HCT116 (cell line): ENCODE data around the gene SYF2. TPM values are rescaled to one million over a fixed set of nuclear protein-coding genes. Genes with fewer than 3 reads are reported as not detected.

Experiments used
- ATAC-seq: fragments of 200-7000 bp; cut with Tn5 transposase; 2 replicates; pipeline ENCODE4 v1.9.1; 2020; ENCODE audit warnings: mild to moderate bottlenecking, moderate library complexity
- BruUV-seq: library from RNA; stranded (reverse); fragments of 400-500 nt; replicated peaks from 2 replicates; lab custom pipeline; 2021; lab: Mats Ljungman, UMichigan
- CTCF ChIA-PET: fragments of 300-600 bp; sonication (Branson Sonifier 250); formaldehyde crosslinking; loops from one replicate; lab custom pipeline; 2021; ENCODE audit warnings: antibody characterized with exemption; lab: Charles Lee
- POLR2A ChIA-PET: fragments of 300-600, 350-600 bp; sonication (Branson Sonifier 250); formaldehyde crosslinking; loops from one replicate; lab custom pipeline; 2021; ENCODE audit warnings: antibody characterized with exemption; lab: Charles Lee
- RAD21 ChIA-PET, 2 experiments: fragments of 300-600 bp; sonication (Branson Sonifier 250); formaldehyde crosslinking; loops; one replicate each; lab custom pipeline; 2023; ENCODE audit warnings: low total read pairs in 2 of 2; ENCODE audit not compliant: uncharacterized antibody in 2 of 2, unreplicated experiment in 2 of 2, low non-redundant PET in 1 of 2; lab: Charles Lee
- DNase-seq: peaks from one replicate; pipeline ENCODE4 v3.0.0-alpha.2; 2010; ENCODE audit warnings: low read depth, low spot score
- H2AFZ ChIP-seq: fragments of 200-600 bp; shearing (Covaris generic), sonication (generic); 2 replicates; pipeline ENCODE4 v1.6.1; 2017; ENCODE audit warnings: low read depth, mixed run types, mixed read lengths, antibody characterized with exemption, low read length; ENCODE audit not compliant: poor library complexity, severe bottlenecking
- H3K27ac ChIP-seq: 2 replicates; pipeline ENCODE4 v1.5.1; 2012; ENCODE audit warnings: low read depth, low read length
- H3K27me3 ChIP-seq: fragments of 200-600 bp; sonication (generic); 2 replicates; pipeline ENCODE4 v1.6.1; 2016; ENCODE audit warnings: mixed run types, low read length, mixed read lengths; ENCODE audit not compliant: insufficient read depth
- H3K36me3 ChIP-seq, 2 experiments: fragments of 200-500 bp in 1 of 2; fragments of 200-600 bp in 1 of 2; sonication (Bioruptor generic) in 1 of 2; sonication (generic) in 1 of 2; 2 replicates each; pipeline versions ENCODE4 v1.5.1 to v1.6.1; 2014 to 2016; ENCODE audit warnings: low read length in 2 of 2, inconsistent platforms in 1 of 2, mixed read lengths in 1 of 2, mixed run types in 1 of 2; ENCODE audit not compliant: insufficient read depth in 2 of 2, control insufficient read depth in 1 of 2
- H3K4me1 ChIP-seq, 2 experiments: fragments of 200-600 bp in 1 of 2; sonication (generic) in 1 of 2; 2 replicates each; pipeline versions ENCODE4 v1.5.1 to v1.6.1; 2012 to 2017; ENCODE audit warnings: low read length in 2 of 2, inconsistent platforms in 1 of 2, mild to moderate bottlenecking in 1 of 2, mixed read lengths in 1 of 2, mixed run types in 1 of 2, moderate library complexity in 1 of 2; ENCODE audit not compliant: insufficient read depth in 2 of 2, control insufficient read depth in 1 of 2
- H3K4me2 ChIP-seq: fragments of 200-600 bp; sonication (generic); 2 replicates; pipeline ENCODE4 v1.6.1; 2017; ENCODE audit warnings: mixed run types, low read length, mixed read lengths
- H3K4me3 ChIP-seq, 2 experiments: fragments of 200-600 bp in 1 of 2; sonication (generic) in 1 of 2; replicated peaks in 1 of 2; 2 replicates each; pipeline ENCODE4 v1.5.1; 2011 to 2016; ENCODE audit warnings: low read length in 2 of 2, control low read depth in 1 of 2, low read depth in 1 of 2, mild to moderate bottlenecking in 1 of 2, mixed read lengths in 1 of 2, mixed run types in 1 of 2
- H3K79me2 ChIP-seq: fragments of 200-600 bp; sonication (generic); 2 replicates; pipeline ENCODE4 v1.6.1; 2017; ENCODE audit warnings: mild to moderate bottlenecking, mixed run types, low read length, moderate library complexity, mixed read lengths; ENCODE audit not compliant: insufficient read depth
- H3K9ac ChIP-seq: fragments of 200-600 bp; sonication (generic); 2 replicates; pipeline ENCODE4 v1.6.1; 2016; ENCODE audit warnings: low read length, mixed read lengths
- H3K9me2 ChIP-seq: fragments of 200-600 bp; sonication (generic), shearing (Covaris generic); 2 replicates; pipeline ENCODE4 v1.6.1; 2017; ENCODE audit warnings: mixed run types, mild to moderate bottlenecking, moderate library complexity; ENCODE audit not compliant: insufficient read depth
- H3K9me3 ChIP-seq, 2 experiments: fragments of 200-500 bp in 1 of 2; fragments of 200-600 bp in 1 of 2; sonication (Bioruptor generic) in 1 of 2; sonication (generic) in 1 of 2; 2 replicates each; pipeline ENCODE4 v1.6.1; 2014 to 2017; ENCODE audit warnings: low read length in 2 of 2, mixed read lengths in 2 of 2, inconsistent platforms in 1 of 2, low read depth in 1 of 2, mild to moderate bottlenecking in 1 of 2, mixed run types in 1 of 2, moderate library complexity in 1 of 2; ENCODE audit not compliant: control insufficient read depth in 1 of 2, insufficient read depth in 1 of 2
- H4K20me1 ChIP-seq: fragments of 200-600 bp; sonication (generic), shearing (Covaris generic); 2 replicates; pipeline ENCODE4 v1.6.1; 2017; ENCODE audit warnings: mixed run types, mild to moderate bottlenecking, moderate library complexity; ENCODE audit not compliant: insufficient read depth
- CBX3 ChIP-seq: IDR thresholded peaks from 2 replicates; pipeline ENCODE4 v1.6.1; 2012; ENCODE audit warnings: low read depth
- CTCF ChIP-seq, 3 experiments: fragments of 200-600 bp in 1 of 3; sonication (generic) in 1 of 3; IDR thresholded peaks in 2 of 3; conservative IDR thresholded peaks in 1 of 3; 2 replicates each; pipeline ENCODE4 v1.5.1; 2012 to 2017; ENCODE audit warnings: low read depth in 2 of 3, low read length in 2 of 3, antibody characterized with exemption in 1 of 3, borderline replicate concordance in 1 of 3, control low read depth in 1 of 3, mild to moderate bottlenecking in 1 of 3, mixed read lengths in 1 of 3, mixed run types in 1 of 3, moderate library complexity in 1 of 3; ENCODE audit not compliant: insufficient read depth in 1 of 3
- ELF1 ChIP-seq: IDR thresholded peaks from 2 replicates; pipeline ENCODE4 v1.6.1; 2012; ENCODE audit warnings: low read depth, borderline replicate concordance
- EZH2 ChIP-seq: fragments of 200-600 bp; sonication (generic); IDR thresholded peaks from 2 replicates; pipeline ENCODE4 v1.6.1; 2017; ENCODE audit warnings: antibody characterized with exemption, mixed run types
- EZH2phosphoT487 ChIP-seq: fragments of 200-600 bp; IDR thresholded peaks from 2 replicates; pipeline ENCODE4 v1.6.1; 2018; ENCODE audit warnings: antibody characterized with exemption, borderline replicate concordance
- JUND ChIP-seq: IDR thresholded peaks from 2 replicates; pipeline ENCODE4 v1.6.1; 2012
- MAX ChIP-seq: IDR thresholded peaks from 2 replicates; pipeline ENCODE4 v1.6.1; 2012
- POLR2A ChIP-seq: IDR thresholded peaks from 2 replicates; pipeline ENCODE4 v1.7.0; 2011; ENCODE audit warnings: borderline replicate concordance; ENCODE audit not compliant: insufficient read depth, insufficient read length; ENCODE audit errors: extremely low read depth
- POLR2AphosphoS5 ChIP-seq: IDR thresholded peaks from 2 replicates; pipeline ENCODE4 v1.6.1; 2011; ENCODE audit warnings: mild to moderate bottlenecking, low read depth, low read length, moderate library complexity
- RAD21 ChIP-seq: IDR thresholded peaks from 2 replicates; pipeline ENCODE4 v1.6.1; 2012; ENCODE audit warnings: low read depth, mild to moderate bottlenecking
- REST ChIP-seq: IDR thresholded peaks from 2 replicates; pipeline ENCODE4 v1.6.1; 2012; ENCODE audit warnings: low read depth
- SRF ChIP-seq: IDR thresholded peaks from 2 replicates; pipeline ENCODE4 v1.6.1; 2012; ENCODE audit warnings: low read depth
- ZBTB33 ChIP-seq: IDR thresholded peaks from 2 replicates; pipeline ENCODE4 v1.6.1; 2011; ENCODE audit warnings: mild to moderate bottlenecking, low read length, moderate library complexity; ENCODE audit not compliant: insufficient replicate concordance; ENCODE audit errors: extremely low read depth
- ZNF274 ChIP-seq: fragments of 200-500 bp; sonication (Bioruptor generic); IDR thresholded peaks from 2 replicates; pipeline ENCODE4 v1.6.1; 2014; ENCODE audit warnings: mild to moderate bottlenecking, low read depth, low read length, inconsistent platforms
- intact Hi-C: fragments of 100-400 bp; cut with micrococcal nuclease; formaldehyde crosslinking; loops from 2 replicates; pipeline ENCODE4 v1.10.0; 2022
- total RNA-seq: library from RNA; stranded (reverse); gene quantifications from one replicate; pipeline ENCODE4 v1.2.1, GENCODE V29; 2021; ENCODE audit not compliant: unreplicated experiment

SYF2 gene
- total RNA-seq, 1 experiment from 2014 or later, result 40.4 TPM

- intact Hi-C loops, result no loop called here
- H3K4me3 ChIP-seq, result no peak overlapping the region
- no peak for TF ChIP-seq EZH2
- no peak for TF ChIP-seq REST
- TF ChIP-seq ZNF274, result no peak
- no peak for TF ChIP-seq ZBTB33
- no peak for TF ChIP-seq POLR2AphosphoS5
- TF ChIP-seq RAD21, result no peak
- no peak for TF ChIP-seq JUND
- no peak for TF ChIP-seq MAX
- TF ChIP-seq POLR2A, result no peak
- no peak for TF ChIP-seq SRF
- TF ChIP-seq CTCF (IDR thresholded peaks at IDR 0.05 in 2 of 3, conservative IDR thresholded peaks at IDR 0.05 in 1 of 3; ENCODE audit: borderline replicate concordance in 1 of 3, insufficient read depth in 1 of 3, low read depth in 2 of 3, low read length in 2 of 3), result no peak
- no peak for TF ChIP-seq CBX3
- TF ChIP-seq EZH2phosphoT487, result no peak
- no peak for TF ChIP-seq ELF1
- TF ChIP-seq, all 23 proteins: peak for 0
- H3K79me2 ChIP-seq, result no peaks in the 10 kb centered on the region
- ATAC-seq (no peak), DNase-seq (no peak)
- no TSS peak for BruUV-seq
- peaks cover 0 to 23% of the 10 kb centered on the region in 2 experiments; a peak in 3 of 4 replicates for H3K4me1 ChIP-seq
- peaks cover 20 to 34% of the 10 kb centered on the region in 2 experiments; a peak in 3 of 4 replicates for H3K36me3 ChIP-seq
- no peak overlapping the region for H2AFZ ChIP-seq
- no peaks in the 10 kb centered on the region for H4K20me1 ChIP-seq
- H3K27me3 ChIP-seq, result no peaks in the 10 kb centered on the region
- peak overlapping the region; percentile 27; the same call in 1 of the 2 replicates for H3K4me2 ChIP-seq
- no peak overlapping the region for H3K9ac ChIP-seq
- ChIA-PET RAD21 (no interaction called here), CTCF (no interaction called here), POLR2A (interaction anchor here (0.7 kb wide), 1 partner anchor 497 kb away, joined by 4 read pairs; no protein-coding TSS in a partner anchor)
- H3K9me3 ChIP-seq, result no peaks in the 10 kb centered on the region
- H3K9me2 ChIP-seq, result no peaks in the 10 kb centered on the region
- no peak overlapping the region for H3K27ac ChIP-seq
These were observed 11.6 kb downstream of the SYF2 start for GRCh38 chr1:25220666-25221065.
